Muscle of arm (tissue), 12 donors: Measurements from ENCODE around the gene VASN. TPM values are rescaled to one million over a fixed set of nuclear protein-coding genes. Genes with fewer than 3 reads are reported as not detected.
"Not testable (repeated sequence)": the region's sequence is repeated elsewhere in the genome, so short reads cannot be mapped to it uniquely, and the experiment has no call there.

Source experiments
- DNase-seq: peaks from one replicate; pipeline ENCODE4 v3.0.0-alpha.2; 2013
- polyA plus RNA-seq, 12 donors: library from polyadenylated mRNA; unstranded; fragments of 120-200 nt; gene quantifications; one replicate each; pipeline ENCODE4 v1.2.1, GENCODE V29; 2013; ENCODE audit not compliant: insufficient read length in 12 of 12

The VASN gene
- polyA plus RNA-seq, 12 donors = 6.2 to 22.1 (median 9.9) TPM; not detected in 1

DNA sequence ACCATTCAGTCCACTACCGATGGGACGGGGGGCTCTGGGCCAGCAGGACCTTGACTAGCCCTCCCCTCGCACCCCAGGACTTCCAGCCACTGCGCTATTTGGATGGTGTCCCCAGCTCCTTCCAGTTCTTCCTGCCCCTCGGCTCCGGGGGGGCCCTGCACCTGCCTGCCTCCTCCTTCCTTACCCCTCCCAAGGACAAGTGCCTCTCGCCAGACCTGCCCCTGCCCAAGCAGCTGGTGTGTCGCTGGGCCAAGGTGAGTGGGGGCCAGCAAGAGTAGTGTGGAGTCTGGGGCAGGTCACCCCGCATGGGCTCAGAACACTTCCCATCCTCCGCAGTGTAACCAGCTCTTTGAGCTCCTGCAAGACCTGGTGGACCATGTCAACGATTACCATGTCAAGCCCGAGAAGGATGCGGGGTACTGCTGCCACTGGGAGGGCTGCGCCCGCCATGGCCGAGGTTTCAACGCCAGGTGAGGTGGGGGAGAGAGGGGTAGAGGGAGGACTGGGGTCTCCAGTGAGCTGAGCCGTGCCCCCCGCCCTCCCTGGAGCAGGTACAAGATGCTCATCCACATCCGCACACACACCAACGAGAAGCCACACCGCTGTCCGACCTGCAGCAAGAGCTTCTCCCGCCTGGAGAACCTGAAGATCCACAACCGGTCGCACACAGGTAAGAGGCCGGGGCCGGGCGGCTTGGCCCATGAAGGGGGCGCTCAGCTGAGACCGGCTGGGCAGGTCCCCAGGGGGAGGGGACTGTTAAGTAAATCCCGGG lies 36.7 kb upstream of the VASN start:
- DNase-seq = no peak

DNA sequence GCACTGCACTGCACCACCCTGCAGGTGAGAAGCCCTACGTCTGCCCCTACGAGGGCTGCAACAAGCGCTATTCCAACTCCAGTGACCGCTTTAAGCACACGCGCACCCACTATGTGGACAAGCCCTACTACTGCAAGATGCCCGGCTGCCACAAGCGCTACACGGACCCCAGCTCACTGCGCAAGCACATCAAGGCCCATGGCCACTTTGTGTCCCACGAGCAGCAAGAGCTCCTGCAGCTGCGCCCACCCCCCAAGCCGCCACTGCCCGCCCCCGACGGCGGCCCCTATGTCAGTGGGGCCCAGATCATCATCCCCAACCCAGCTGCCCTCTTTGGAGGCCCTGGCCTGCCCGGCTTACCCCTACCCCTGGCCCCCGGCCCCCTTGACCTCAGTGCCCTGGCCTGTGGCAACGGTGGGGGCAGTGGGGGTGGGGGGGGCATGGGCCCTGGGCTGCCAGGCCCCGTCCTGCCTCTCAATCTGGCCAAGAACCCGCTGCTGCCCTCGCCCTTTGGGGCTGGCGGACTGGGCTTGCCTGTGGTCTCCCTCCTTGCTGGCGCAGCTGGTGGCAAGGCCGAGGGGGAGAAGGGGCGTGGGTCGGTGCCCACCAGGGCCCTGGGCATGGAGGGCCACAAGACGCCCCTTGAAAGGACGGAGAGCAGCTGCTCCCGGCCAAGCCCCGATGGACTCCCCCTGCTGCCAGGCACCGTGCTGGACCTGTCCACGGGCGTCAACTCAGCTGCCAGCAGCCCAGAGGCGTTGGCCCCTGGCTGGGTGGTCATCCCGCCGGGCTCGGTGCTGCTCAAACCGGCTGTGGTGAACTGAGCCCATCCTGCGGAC lies 34.7 kb upstream of the VASN start:
- no peak for DNase-seq

DNA sequence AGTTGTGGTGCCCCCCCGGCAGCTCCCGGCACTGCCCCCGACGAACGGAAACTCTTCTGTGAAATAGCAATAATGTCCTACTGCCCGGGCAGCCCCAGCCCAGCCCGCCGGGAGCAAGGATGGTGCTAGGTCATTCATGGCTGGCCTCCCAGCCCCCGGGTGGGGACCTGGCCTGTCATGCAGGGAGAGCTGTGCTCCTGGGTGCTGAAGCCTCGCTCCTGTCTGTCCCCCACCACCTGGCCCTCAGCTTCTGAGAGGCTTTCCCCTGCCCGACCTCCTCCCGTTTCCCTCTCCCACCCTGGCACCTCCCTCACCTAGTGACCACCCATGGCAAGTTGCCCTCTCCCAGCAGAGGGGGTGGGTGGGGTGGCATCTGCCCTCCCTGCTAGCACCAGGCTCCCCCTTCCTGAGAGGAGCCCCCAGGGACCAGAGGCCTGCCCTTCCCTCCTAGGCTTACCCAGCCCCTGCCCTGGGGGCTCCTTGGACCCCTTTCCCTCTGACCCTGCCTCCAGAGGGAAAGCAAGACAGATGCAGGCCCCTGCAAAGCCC lies 34.0 kb upstream of the VASN start:
- no peak for DNase-seq

DNA sequence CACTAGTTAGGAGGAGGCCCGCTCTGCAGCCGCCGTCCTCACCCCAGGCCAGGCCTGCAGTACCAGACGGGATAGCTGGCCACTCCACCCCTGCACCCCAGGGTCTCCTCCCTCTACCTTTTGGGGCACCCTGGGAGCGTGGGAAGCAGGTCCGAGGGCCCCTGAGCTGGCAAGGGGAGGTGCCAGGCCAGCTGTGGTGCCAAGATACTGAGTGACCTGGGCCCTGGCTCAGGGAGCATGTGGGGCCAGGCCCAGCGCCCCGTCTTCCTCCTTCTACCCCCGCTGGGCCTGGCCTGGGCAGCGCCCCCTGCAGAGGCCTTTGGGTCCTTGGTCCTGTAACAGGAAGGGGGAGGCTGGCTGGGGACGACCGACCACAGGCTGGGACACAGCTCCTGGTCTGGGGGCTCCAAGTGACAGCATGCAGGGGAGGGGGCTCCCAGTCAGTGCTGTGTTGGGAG lies 33.5 kb upstream of the VASN start:
- DNase-seq = no peak

GRCh38 chr16:4338712-4339299 lies 32.8 kb upstream of the VASN start:
- no peak for DNase-seq

DNA sequence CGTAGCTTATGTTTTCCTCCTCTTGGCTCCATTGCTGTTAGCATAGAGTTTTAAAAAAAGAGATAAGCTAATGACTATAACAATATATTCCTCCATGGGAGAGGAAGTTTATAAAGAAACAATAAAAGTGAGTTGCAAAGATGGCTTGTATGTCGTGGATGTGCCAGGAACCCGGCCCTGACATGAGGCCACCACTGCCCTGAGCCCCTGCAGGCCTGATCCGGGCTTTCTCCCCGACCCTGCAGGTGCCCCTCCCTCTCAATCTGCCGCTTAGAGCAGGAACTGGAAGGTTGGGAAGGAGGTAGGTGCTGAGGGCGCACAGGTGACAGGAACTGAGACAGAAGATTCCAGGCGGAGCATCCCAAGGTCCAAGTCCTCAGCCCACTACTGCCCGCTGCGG lies 32.2 kb upstream of the VASN start:
- no peak for DNase-seq

DNA sequence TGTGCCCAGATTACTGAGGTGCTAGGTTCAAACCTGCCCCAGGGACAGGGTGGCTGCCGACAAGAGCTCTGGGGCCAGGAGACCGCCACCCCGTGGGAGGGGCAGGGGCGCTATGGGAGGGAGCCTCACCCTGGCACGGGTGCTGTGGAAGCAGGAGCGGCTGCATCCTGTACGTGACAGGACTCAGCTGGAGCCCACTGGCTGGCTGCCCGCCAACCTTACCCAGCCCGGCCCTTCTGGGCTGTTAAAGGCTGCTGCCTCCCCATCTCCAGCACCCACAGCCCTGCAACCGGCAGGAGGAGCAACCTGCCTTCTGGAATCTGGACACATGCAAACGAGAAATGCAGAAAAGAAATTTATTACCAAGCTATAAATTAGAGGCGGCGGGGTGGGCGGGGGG lies 31.7 kb upstream of the VASN start:
- no peak for DNase-seq

- no peak for DNase-seq
Observed at GRCh38 chr16:4340443-4340842, 31.2 kb upstream of the VASN start.

- DNase-seq = no peak
Observed at GRCh38 chr16:4341250-4341649, 30.4 kb upstream of the VASN start.

GRCh38 chr16:4342866-4343744 lies 28.5 kb upstream of the VASN start:
- no peak for DNase-seq

DNA sequence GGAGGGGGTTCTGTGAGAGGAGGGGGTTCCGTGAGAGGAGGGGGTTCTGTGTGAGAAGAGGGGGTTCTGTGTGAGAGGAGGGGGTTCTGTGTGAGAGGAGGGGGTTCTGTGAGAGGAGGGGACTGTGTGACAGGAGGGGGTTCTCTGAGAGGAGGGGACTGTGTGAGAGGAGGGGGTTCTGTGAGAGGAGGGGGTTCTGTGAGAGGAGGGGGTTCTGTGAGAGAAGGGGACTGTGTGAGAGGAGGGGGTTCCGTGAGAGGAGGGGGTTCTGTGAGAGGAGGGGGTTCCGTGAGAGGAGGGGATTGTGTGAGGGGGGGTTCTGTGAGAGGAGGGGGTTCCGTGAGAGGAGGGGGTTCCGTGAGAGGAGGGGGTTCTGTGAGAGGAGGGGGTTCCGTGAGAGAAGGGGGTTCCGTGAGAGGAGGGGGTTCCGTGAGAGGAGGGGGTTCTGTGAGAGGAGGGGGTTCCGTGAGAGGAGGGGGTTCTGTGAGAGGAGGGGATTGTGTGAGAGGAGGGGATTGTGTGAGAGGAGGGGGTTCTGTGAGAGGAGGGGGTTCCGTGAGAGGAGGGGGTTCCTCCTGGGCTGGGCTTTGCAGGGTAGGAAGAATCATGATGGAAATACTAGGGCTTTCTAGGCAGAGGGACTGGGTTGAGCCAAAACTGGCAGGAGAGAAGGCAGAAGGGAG lies 27.2 kb upstream of the VASN start:
- not testable (repeated sequence) for DNase-seq

DNA sequence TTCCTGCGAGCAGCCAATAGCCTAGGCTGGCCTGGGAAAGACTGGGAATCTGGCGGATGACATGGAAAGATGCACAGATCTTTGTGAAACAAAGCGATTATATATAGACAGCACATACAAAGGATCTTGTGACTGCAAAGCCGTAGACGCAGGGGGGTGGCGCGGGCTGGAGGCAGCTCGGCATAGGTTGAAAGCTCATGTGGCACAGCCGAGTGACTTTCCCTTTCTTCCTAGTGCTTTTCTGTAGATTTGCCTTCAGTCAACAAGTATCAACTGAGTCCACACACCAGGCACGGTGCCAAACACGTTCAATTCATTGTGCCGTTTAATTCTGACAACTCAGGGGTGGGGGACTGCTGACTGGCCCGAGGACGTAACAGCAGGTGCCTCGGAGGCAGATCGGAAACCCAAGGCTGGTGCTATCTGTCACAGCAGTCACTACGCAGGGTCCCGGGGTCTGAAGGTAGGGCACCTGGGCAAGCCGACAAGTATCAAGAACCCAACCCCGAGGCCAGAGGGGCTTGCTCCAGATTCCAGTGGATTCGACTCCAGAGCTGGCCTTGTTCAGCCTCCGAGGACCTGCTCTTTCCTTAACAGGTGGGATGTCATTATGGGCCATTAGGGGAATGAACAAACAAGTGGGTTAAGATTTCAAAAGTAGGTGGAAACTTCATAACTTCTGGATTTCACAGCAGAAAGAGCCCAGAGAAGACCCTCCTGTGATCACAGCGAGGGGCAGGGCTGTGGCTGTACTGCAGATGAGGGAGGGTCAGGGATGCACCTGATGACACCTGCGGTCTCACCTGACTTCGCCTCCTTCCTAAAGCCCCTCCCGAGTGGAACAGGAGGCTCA lies 26.4 kb upstream of the VASN start:
- DNase-seq = no peak

- no peak for DNase-seq
Observed at GRCh38 chr16:4345836-4346781, 25.5 kb upstream of the VASN start.

DNA sequence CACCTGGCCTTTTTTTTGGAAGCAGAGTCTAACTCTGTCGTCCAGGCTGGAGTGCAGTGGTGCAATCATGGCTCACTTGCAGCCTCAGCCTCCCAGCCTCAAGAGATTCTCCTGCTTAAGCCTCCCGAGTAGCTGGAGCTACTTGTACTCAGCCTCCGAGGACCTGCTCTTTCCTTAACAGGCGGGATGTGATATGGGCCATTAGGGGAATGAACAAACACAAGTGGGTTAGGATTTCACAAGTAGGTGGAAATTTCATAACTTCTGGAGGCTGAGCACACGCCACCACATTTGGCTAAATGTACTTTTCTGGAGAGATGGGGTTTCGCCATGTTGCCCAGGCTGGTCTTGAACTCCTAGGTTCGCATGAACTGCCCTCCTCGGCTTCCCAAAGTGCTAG lies 24.6 kb upstream of the VASN start:
- DNase-seq = no peak

DNA sequence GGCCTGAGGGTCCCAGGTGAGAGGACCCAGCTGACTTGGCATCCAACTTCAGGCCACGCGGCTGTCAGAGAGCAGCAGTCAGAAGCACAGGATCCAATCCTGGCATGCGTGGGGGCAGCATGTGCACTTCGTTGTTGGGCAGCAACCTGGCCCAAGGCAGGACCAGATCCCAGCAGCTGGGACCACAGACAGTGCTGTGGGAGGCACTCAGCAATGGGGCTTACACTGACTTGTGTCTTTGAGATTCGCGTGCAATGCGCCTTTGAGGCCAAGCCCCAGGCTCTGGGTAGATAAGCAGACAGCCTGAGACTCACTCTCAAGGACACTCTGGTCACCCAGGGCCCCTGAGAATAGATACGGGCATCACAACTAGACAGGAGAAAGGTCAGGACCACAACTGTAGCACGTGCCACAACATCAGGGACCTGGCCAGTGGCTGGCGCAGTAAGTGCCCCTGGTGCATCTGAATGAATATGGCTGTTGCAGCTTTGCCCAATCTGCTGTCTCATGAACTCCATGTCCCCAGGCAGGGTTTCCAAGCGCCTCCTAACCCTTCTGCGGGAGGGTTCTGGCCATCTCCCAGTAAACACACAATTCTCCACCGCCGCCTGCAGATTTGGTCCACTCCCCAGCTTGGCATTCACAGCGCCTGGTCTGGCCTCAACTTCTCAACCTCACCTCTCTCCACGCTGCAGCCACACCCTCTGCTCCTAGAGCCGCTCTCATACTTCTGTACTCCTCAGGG lies 23.7 kb upstream of the VASN start:
- no peak for DNase-seq

DNA sequence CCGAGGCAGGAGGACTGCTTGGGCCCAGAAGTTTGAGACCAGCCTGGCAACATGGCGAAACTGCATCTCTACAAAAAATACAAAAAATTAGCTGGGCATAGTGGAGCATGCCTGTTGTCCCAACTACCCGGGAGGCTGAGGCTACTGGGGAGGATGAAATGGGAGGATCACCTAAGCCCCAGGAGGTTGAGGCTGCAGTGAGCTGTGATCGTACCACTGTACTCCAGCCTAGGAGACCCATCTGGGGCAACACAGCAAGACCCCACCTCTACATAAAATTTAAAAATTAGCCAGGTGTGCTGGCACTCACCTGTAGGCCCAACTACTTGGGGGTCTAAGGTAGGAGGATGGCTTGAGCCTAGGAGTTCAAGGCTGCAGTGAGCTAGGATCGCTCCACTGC lies 22.3 kb upstream of the VASN start:
- DNase-seq = no peak

DNA sequence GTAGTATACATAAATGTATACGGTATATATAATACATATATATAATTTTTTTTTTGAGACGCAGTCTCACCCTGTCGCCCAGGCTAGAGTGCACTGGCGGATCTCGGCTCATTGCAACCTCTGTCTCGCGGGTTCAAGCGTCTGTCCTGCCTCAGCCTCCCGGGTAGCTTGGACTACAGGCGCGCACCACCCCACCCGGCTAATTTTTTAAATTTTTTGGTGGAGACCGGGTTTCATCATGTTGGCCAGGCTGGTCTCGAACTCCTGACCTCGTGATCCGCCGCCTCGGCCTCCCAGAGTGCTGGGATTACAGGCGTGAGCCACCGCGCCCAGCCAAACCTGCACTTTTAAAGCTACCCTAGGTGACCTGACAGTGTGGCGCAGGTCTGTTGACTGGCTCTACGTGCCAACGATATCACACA lies 21.3 kb upstream of the VASN start:
- no peak for DNase-seq
